Heart left ventricle (tissue), 16 donors: Measurements from ENCODE around the gene NUDC. TPM values are rescaled to one million over a fixed set of nuclear protein-coding genes. Genes with fewer than 3 reads are reported as not detected.

ENCODE experiments used
- ATAC-seq, 4 donors: fragments of 200-7000 bp; cut with Tn5 transposase; one replicate each; pipeline ENCODE4 v1.9.1; 2020 to 2022; ENCODE audit warnings: moderate library complexity in 4 of 4, mild to moderate bottlenecking in 3 of 4, moderate number of reproducible peaks in 1 of 4
- DNase-seq, 5 donors: peaks; one replicate each; pipeline ENCODE4 v3.0.0-alpha.2; 2020
- H3K27ac ChIP-seq, 12 donors: fragments of 200-600 bp; sonication (generic) in 4 of 12; one replicate each; pipeline versions ENCODE4 v1.5.0 to v1.8.0; 2016 to 2022; ENCODE audit warnings: mild to moderate bottlenecking in 2 of 12
- H3K27me3 ChIP-seq, 9 donors: fragments of 200-600 bp; sonication (generic) in 2 of 9; one replicate each; pipeline versions ENCODE4 v1.5.1 to v1.8.0; 2016 to 2022; ENCODE audit warnings: mild to moderate bottlenecking in 3 of 9
- H3K36me3 ChIP-seq, 9 donors: fragments of 200-600 bp; sonication (generic) in 2 of 9; one replicate each; pipeline versions ENCODE4 v1.5.0 to v1.8.0; 2018 to 2022; ENCODE audit warnings: mild to moderate bottlenecking in 2 of 9
- H3K4me1 ChIP-seq, 12 donors: fragments of 200-600 bp; sonication (generic) in 4 of 12; one replicate each; pipeline versions ENCODE4 v1.5.0 to v1.8.0; 2016 to 2022; ENCODE audit warnings: mild to moderate bottlenecking in 3 of 12
- H3K4me3 ChIP-seq, 12 donors: fragments of 200-600 bp; sonication (generic) in 4 of 12; one replicate each; pipeline versions ENCODE4 v1.5.0 to v1.8.0; 2017 to 2022; ENCODE audit warnings: mild to moderate bottlenecking in 9 of 12, moderate library complexity in 4 of 12
- H3K9me3 ChIP-seq, 12 donors: fragments of 200-600 bp; sonication (generic) in 4 of 12; one replicate each; pipeline versions ENCODE4 v1.5.0 to v1.8.0; 2016 to 2022; ENCODE audit warnings: mild to moderate bottlenecking in 1 of 12
- CTCF ChIP-seq, 12 donors: fragments of 200-600 bp; sonication (generic) in 4 of 12; IDR thresholded peaks; one replicate each; pipeline versions ENCODE4 v1.5.0 to v1.8.0; 2018 to 2022; ENCODE audit warnings: antibody characterized with exemption in 12 of 12, mild to moderate bottlenecking in 5 of 12
- POLR2A ChIP-seq, 2 donors: fragments of 450-650 bp; IDR thresholded peaks; one replicate each; pipeline ENCODE4 v1.6.1; 2017; ENCODE audit warnings: antibody characterized with exemption in 2 of 2, mild to moderate bottlenecking in 2 of 2, moderate library complexity in 2 of 2
- WGBS, 4 donors: extraction: QIAGEN DNeasy Blood & Tissue Kit in 2 of 4; methylation state at CpG; one replicate each; pipeline versions ENCODE4 v1.1.5 to v1.1.7; 2013 to 2018; 5-methylcytosine and 5-hydroxymethylcytosine counted together
- intact Hi-C, 10 donors: fragments of 100-400 bp; cut with DNase I; formaldehyde crosslinking; loops; one replicate each; pipeline versions ENCODE4 v1.11.1 to v1.14.2; 2022
- polyA plus RNA-seq, 2 donors: library from polyadenylated mRNA; stranded (reverse); fragments of 200-250 nt; gene quantifications; one replicate each; pipeline ENCODE4 v1.2.3, GENCODE V29; 2013
- total RNA-seq, 9 donors: library from RNA; depleted of rRNA in 2 of 9; stranded (reverse); fragments of >200 nt in 2 of 9; fragmentation: NEBNext Ultra II Directional in 3 of 9; extraction: Animal tissue kit (Norgen Biotek cat#: 25700) in 3 of 9; gene quantifications; one replicate each; pipeline versions ENCODE4 v1.1.0 to v1.2.4, GENCODE V29; 2016 to 2023
- donor health status: ischemic (EF 13 %, LVEDD 7.1; RV severe dilation, severe dysfunction).
- donor health status: healthy with polysubstance abuse.
- donor health status: DM: no; HTN: yes; CAD: no.
- donor health status: DM: no; HTN: no; CAD: no.
- donor health status: ischemic (EF 25% LVEDD 6.9; RV normal size, moderate dysfunction).
- donor health status: ischemic (EF 25% LVEDD 5.7; RV mildly dilated, moderate dysfunction).
- donor health status: healthy.
- donor health status: DM: yes; HTN: yes; CAD: no.
- donor health status: ischemic (EF 35%, LVEDD 5.7; RV mildly dilated, moderate dysfunction).
- donor health status: nonischemic (EF 11% LVEDD 7.7; RV severe dilation, severe dysfunction).
- donor health status: DM: yes; HTN: yes; CAD: no.
- donor health status: PGD.
- donor health status: ischemic (EF 29% LVEDD 5.4; RV normal size, mild dysfunction).
- donor health status: nonischemic (EF 23%, LVEDD 6.1; RV moderate dilation, normal function).

Gene NUDC
- total and polyA plus RNA-seq, 11 donors: 53.6 to 99.6 (median 60.8) TPM

DNA sequence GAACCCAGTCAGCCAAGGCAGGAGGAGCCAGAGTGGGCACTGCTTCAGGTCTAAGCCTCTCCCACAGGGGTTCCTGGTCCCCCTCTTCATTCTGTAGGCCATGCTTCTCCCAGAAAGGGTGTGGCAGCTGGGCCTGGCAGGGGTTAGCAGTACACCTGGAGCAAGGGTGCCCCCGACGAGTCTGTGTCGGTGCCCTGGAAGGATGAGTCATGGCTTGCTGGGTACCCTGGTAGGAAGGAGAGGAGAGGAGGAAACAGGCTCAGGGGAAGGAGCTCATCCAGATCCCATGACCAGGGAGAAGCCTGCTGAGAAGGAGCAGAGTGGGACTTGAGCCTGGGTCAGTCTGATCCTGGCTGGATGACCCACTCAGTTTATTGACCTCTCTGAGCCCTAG, 28.4 kb downstream of the NUDC start:
- Histone ChIP-seq H3K36me3 (peaks cover 0 to 26% (median 18%) of the 10 kb centered on the region in 9 donors), H3K27ac (peak overlapping the region in 3 of 12 donors; percentile 18 to 57 (median 28)), H3K4me3 (no peak overlapping the region), H3K4me1 (peaks cover 0 to 28% (median 8%) of the 10 kb centered on the region in 12 donors), H3K27me3 (peaks cover 0 to 3% (median 0%) of the 10 kb centered on the region in 9 donors), H3K9me3 (no peaks in the 10 kb centered on the region)
- TF ChIP-seq CTCF (IDR thresholded peaks at IDR 0.05) (no peak), POLR2A (IDR thresholded peaks at IDR 0.05) (no peak)
- intact Hi-C loops: no loop called here
- peak in 1 of 4 donors; percentile 6 for ATAC-seq
- 72 to 92% (median 81%) methylated on average over 3 of the region's 3 CpGs for WGBS, 4 donors
- DNase-seq: no peak

GRCh38 chr1:26950602-26951001, 29.1 kb downstream of the NUDC start:
- DNase-seq: no peak
- peaks cover 0 to 19% (median 12%) of the 10 kb centered on the region in 9 donors for H3K36me3 ChIP-seq
- H3K27me3 ChIP-seq: peaks cover 0 to 3% (median 0%) of the 10 kb centered on the region in 9 donors
- TF ChIP-seq POLR2A (IDR thresholded peaks at IDR 0.05): no peak
- no peak for TF ChIP-seq CTCF (IDR thresholded peaks at IDR 0.05)
- 62 to 82% (median 68%) methylated on average over 8 of the region's 8 CpGs for WGBS, 4 donors
- no peak overlapping the region for H3K4me3 ChIP-seq
- peaks cover 0 to 23% (median 3%) of the 10 kb centered on the region in 12 donors for H3K4me1 ChIP-seq
- intact Hi-C loops: no loop called here
- no peak for ATAC-seq
- peaks cover 0 to 2% (median 0%) of the 10 kb centered on the region in 12 donors for H3K9me3 ChIP-seq
- H3K27ac ChIP-seq: no peak overlapping the region

DNA sequence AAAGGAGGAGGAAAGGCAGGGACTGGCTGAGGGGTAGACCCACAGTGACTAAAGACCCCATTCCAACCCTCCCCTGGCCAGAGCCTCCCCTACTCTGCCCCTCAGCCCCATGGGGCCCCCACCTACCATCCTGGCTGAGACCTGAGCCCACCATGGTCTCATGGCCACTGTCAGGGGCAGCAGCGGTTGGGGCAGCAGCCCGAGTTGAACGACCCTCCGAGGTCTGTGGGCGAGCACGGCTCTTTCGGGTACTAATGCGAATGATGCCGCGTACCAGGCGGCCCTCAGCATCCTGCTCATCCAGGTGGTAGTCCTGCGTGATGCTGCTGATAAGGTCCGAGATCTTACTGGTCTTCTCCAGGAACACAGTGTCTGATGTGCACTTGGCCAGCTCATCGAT, 29.7 kb downstream of the NUDC start:
- 89 to 96% (median 93%) methylated on average over 14 of the region's 14 CpGs for whole genome bisulfite sequencing, 4 donors
- no peak for ATAC-seq

More for the DNA sequence above, 29.7 kb downstream of the NUDC start:
- peaks cover 0 to 10% (median 0%) of the 10 kb centered on the region in 9 donors for H3K27me3 ChIP-seq
- H3K36me3 ChIP-seq: peaks cover 0 to 13% (median 6%) of the 10 kb centered on the region in 9 donors
- H3K4me1 ChIP-seq: peaks cover 0 to 17% (median 1%) of the 10 kb centered on the region in 12 donors
- TF ChIP-seq POLR2A (IDR thresholded peaks at IDR 0.05): no peak
- no peak for TF ChIP-seq CTCF (IDR thresholded peaks at IDR 0.05)
- intact Hi-C loops: no loop called here
- H3K4me3 ChIP-seq: no peak overlapping the region
- no peak for DNase-seq
- peaks cover 0 to 8% (median 2%) of the 10 kb centered on the region in 12 donors for H3K9me3 ChIP-seq
- H3K27ac ChIP-seq: no peak overlapping the region
